ENCODE data around the gene CCDC88C.

CCDC88C gene

DNA sequence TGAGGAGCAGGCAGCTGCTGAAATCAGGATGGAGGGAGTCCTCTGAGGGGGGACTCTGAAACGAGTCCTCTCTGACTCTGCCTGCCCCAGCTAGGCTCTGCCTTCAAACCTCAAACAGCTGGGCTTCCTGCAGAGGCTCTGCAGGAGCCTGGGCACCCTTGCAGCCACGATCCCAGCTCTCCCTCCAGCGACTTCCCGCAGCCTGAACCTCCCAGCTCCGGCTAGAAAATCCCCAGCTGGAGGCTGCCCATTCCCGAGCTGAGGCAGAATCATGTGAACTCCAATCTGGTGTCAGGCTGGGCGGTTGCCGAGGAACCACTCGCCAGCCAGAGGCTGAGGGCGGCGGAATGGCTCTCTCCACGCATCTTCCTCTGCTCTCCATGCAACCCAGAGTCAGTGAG, 173.1 kb downstream of the CCDC88C start, which contains the start of gene GPR68:
Gene GPR68, minus strand, starts transcription at position 204 of the 401 bp plus-strand sequence. CDS start 9,654 bp downstream, outside the sequence.
- TF ChIP-seq, protein P1, sequence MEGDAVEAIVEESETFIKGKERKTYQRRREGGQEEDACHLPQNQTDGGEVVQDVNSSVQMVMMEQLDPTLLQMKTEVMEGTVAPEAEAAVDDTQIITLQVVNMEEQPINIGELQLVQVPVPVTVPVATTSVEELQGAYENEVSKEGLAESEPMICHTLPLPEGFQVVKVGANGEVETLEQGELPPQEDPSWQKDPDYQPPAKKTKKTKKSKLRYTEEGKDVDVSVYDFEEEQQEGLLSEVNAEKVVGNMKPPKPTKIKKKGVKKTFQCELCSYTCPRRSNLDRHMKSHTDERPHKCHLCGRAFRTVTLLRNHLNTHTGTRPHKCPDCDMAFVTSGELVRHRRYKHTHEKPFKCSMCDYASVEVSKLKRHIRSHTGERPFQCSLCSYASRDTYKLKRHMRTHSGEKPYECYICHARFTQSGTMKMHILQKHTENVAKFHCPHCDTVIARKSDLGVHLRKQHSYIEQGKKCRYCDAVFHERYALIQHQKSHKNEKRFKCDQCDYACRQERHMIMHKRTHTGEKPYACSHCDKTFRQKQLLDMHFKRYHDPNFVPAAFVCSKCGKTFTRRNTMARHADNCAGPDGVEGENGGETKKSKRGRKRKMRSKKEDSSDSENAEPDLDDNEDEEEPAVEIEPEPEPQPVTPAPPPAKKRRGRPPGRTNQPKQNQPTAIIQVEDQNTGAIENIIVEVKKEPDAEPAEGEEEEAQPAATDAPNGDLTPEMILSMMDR (IDR thresholded peaks at IDR 0.05; ENCODE audit: low read depth, low read length, missing control alignments), result no peak
- H3K4me3 ChIP-seq (replicated peaks; ENCODE audit: low read depth, low read length), result no peak within 1 kb of the TSS; the same call in 1 of the 2 replicates
- DNase-seq (ENCODE audit: extremely low read depth, low read depth), result no peak

DNA sequence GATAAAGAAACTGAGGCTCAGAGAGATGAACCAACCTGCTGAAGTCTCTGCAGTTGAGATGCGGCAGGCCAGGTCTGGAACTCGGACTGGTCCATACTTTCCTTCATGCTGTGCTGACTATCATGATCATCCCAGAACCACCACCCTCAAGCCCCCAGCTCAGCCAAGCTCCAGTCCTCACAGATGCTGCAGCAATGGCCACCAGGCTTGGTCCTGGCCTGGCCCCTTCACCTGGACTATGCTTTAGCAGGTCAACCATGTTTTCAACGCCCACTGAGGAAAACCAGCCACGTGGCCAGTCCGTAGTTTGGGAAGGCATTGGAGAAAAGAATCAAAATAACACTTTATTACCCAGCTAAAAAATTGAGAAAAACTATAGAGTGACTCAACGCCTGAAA, 174.5 kb downstream of the CCDC88C start:
- H3K4me3 ChIP-seq (replicated peaks; ENCODE audit: low read depth, low read length), result no peak overlapping the region
- TF ChIP-seq, protein P1 (IDR thresholded peaks at IDR 0.05; ENCODE audit: low read depth, low read length, missing control alignments), result no peak
- no peak for DNase-seq (ENCODE audit: extremely low read depth, low read depth)

DNA sequence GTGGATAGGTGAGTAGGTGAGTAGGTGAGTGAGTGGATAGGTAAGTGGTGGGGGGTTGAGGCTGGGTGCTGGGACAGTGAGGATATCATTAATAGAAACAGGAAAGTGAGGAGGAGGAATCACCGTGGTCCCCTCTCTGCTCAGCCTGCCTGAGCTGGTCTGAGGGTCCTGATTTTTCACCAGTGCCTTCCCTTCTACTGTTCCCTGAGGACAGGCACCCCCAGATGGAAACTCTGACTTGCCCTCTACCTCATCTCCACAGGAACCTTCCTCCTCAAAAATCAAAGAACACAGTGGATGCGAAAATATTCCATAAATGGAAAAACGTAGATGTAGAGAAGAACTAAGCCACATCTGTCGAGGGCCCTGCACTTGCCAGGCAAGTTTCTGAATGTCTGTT, 175.0 kb downstream of the CCDC88C start:
- TF ChIP-seq, protein P1 (IDR thresholded peaks at IDR 0.05; ENCODE audit: low read depth, low read length, missing control alignments), result no peak
- no peak overlapping the region for H3K4me3 ChIP-seq (replicated peaks; ENCODE audit: low read depth, low read length)
- no peak for DNase-seq (ENCODE audit: extremely low read depth, low read depth)

DNA sequence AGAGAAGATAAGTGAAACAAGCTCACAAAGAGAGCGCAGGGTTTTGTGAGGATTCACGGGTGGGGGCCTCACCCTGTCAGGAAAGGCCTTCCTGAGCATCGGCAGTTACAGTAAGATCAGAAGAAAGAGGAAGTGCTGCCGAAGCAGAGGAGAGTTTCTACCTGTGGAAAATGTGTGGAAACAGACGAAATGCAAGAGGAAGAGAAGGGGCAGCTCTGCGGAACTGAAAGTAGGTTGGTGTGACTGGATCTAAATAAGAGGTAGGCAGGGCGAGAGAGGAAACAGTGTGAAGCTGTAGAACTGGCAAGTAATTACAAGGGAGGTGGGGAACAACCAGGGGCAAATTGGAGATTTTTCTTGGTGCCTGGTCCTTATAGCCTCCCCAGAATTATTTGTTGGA, 175.8 kb downstream of the CCDC88C start:
- no peak for DNase-seq (ENCODE audit: extremely low read depth, low read depth)
- H3K4me3 ChIP-seq (replicated peaks; ENCODE audit: low read depth, low read length), result no peak overlapping the region
- TF ChIP-seq, protein P1 (IDR thresholded peaks at IDR 0.05; ENCODE audit: low read depth, low read length, missing control alignments), result no peak

DNA sequence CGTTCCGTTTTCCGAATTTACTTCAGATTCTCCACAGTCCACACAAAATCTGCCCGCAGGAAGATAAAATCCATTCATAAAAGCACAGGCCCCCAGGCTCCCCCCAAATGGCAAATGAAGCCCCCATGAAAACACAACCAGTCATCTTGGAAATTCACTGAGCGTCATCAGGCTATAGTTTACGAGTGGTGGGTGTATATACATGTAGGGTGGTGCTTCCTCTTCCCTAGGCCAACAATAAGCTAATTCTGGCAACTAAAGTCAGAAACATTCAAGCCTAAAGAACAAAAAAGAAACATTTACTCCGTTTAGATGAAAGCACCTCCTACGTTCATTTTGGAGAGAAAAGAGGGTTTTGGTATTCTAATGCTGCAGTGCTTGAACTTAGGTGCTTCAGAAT, 179.0 kb downstream of the CCDC88C start:
- DNase-seq (ENCODE audit: extremely low read depth, low read depth), result no peak
- H3K4me3 ChIP-seq (replicated peaks; ENCODE audit: low read depth, low read length), result no peak overlapping the region
- TF ChIP-seq, protein P1 (IDR thresholded peaks at IDR 0.05; ENCODE audit: low read depth, low read length, missing control alignments), result no peak

DNA sequence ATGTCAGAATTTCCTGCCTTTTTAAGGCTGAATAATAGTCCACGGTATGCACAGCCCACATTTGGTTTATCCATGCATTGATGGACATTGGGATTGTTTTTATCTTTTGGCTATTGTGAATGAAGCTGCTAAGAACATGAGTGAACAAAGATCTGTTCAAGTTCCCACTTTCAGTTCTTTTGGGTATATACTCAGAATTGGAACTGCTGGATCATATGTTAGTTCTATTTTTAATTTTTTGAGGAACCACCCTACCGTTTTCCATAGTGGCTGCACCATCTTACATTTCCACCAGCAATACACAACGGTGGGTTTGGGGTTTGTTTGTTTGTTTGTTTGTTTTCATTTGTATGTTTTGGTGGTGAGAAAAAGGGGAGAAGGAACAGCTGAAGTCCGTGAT, 179.5 kb downstream of the CCDC88C start:
- H3K4me3 ChIP-seq (replicated peaks; ENCODE audit: low read depth, low read length), result no peak overlapping the region
- TF ChIP-seq, protein P1 (IDR thresholded peaks at IDR 0.05; ENCODE audit: low read depth, low read length, missing control alignments), result no peak
- DNase-seq (ENCODE audit: extremely low read depth, low read depth), result no peak

DNA sequence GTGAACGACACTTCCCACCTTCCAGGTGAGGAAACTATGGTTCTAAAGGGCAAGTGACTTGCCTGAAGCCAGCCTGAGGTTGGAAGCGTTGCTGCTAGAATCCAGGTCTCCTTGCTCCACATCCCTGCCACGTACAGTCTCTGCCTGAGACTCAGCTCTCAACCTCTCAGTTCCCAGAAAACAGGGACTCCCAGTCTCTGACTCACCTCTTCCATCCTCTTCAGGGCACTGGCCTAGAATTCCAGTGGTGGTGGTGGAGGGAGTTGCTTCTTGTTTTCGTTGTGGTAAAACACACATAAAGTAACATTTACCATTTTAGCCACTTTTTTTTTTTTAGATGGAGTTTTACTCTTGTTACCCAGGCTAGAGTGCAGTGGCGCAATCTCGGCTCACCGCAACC, 180.4 kb downstream of the CCDC88C start:
- H3K4me3 ChIP-seq (replicated peaks; ENCODE audit: low read depth, low read length), result no peak overlapping the region
- TF ChIP-seq, protein P1 (IDR thresholded peaks at IDR 0.05; ENCODE audit: low read depth, low read length, missing control alignments), result no peak
- no peak for DNase-seq (ENCODE audit: extremely low read depth, low read depth)
